ENCODE data around the gene PLSCR3. TPM values are rescaled to one million over a fixed set of nuclear protein-coding genes. Genes with fewer than 3 reads are reported as not detected.
A peak's percentile ranks its signal among the peaks of the same experiment; 100 is the strongest.

PLSCR3 gene
- total RNA-seq, 2 donors from 2014 or later = 22.4 to 29.0 TPM

DNA sequence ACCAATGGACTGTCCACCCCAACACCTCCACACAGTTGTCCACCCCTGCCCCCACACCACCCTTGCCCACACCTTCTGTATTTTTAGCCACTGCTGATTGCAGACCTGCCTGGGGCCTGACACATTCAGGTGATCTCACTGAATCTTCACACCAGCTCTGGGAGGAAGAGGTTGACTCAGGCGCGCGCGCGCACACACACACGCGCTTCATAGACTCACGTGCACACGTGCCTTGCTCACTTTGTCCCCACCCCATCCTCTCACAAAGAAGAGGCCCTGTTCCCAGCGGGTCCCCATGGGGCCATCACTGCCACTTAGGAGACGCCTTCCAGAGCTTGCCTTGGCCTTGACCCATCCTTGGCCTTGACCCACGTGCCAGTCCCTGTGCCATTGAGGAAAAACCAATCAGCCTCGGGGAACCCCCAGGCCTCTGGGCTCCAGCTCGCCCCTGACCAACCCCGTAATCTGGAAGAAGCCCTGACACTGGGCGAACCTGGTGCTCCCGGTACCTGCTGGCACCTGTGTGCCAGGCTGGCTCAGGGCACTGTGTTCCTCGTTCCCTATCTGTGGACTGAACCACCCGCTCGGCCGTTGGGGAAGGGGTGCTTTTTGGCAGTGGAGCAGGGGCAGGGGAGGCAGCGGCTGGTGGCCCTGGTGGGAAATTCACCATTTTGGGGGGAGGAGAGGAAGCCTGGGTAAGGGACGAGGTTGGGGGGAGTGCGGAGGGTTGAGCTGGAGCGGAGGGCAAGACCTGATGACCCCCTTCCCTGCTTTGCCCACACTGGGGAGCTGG is 16.5 kb upstream of the PLSCR3 start:
- ATAC-seq = no peak
- no peak for DNase-seq
- intact Hi-C loops (cut with DNase I) = no loop called here

DNA sequence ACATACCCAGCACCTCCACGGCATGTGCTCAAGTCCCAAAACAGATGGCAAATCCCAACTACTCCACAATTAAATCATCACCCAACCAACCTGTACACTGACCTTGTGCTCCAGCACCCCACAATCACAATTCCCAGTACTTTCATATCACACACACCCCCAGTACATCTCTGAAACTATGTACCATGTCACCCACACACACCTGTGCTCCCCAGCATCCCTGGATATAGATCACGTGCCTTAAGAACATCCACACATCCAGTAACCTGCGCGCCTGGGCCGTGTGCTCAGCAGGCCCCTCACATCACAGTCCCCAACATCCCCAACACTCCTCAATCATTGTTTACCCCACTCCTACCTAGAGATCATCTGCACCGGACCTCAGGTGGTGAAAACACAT is 15.4 kb upstream of the PLSCR3 start:
- intact Hi-C loops (cut with DNase I) = no loop called here

DNA sequence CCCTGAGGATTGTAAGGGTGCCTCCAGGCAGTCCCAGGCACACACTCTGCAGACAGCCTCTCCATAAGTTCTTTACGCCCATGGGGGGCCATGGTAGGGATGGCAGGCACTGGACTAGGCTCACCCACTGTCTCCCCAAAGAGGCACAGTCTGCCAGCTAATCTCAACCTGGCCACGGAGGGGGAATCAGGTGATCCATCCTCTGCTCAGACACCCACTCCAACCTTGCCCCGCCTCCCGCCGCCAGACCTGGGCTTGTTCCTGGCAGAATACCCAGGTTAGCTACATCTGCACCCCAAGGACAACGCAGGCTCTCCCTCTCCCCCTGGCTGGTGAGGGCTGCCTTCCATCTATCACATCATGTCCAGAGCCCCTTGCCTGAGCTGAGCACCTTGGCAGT is 14.5 kb upstream of the PLSCR3 start:
- intact Hi-C loops (cut with DNase I) = no loop called here
- DNase-seq (no peak), ATAC-seq (no peak)

More for the DNA sequence above, 15.4 kb upstream of the PLSCR3 start:
- DNase-seq = no peak
- no peak for ATAC-seq

DNA sequence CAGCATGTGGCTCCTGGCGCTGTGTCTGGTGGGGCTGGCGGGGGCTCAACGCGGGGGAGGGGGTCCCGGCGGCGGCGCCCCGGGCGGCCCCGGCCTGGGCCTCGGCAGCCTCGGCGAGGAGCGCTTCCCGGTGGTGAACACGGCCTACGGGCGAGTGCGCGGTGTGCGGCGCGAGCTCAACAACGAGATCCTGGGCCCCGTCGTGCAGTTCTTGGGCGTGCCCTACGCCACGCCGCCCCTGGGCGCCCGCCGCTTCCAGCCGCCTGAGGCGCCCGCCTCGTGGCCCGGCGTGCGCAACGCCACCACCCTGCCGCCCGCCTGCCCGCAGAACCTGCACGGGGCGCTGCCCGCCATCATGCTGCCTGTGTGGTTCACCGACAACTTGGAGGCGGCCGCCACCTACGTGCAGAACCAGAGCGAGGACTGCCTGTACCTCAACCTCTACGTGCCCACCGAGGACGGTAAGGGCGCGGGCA is 14.0 kb upstream of the PLSCR3 start:
- ATAC-seq (no peak), DNase-seq (no peak)
- intact Hi-C loops (cut with DNase I) = no loop called here

DNA sequence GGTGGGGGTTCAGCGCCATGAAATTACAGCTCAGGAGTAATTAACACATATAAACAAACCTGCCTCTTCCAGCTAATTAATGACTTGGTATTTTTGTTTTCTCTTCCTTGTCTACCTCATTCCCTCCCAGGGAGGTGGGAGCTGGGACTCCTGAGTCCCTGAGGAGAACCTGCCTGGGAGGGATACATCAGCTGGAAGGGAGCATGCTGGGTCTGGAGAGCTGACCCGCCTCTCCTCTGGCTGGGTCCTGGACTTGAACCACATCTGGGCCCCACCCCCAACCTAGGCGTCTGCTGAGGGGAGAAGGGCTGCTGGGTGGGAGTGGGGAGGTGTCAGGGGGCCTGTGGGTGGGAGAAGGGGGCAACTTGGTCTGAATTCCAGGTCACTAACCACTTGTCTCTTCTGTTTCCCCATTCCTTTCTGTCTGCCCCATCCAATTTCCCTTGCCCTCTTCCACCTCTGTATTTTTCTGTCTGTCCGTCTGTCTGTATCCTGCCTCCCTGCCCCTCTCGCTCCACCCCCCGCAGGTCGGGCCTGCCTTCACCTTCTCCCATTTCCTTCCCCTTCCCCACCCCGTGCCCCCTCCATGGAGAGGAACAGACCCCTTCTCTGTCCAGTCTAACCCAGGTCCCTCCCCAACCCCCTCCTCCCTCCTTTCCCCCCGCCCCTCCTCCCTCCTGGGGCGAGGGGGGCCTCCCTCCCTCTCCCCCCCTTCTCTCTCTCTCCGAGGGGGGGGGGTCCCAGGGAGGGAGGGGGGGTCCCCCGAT is 13.3 kb upstream of the PLSCR3 start, which contains the start of gene NLGN2:
Gene NLGN2 (plus strand): TSS at position 361 of the 767 bp plus-strand sequence. CDS start 411 bp downstream, outside the sequence.
- intact Hi-C loops (cut with DNase I) = no loop called here
- DNase-seq (no peak), ATAC-seq (no peak)

DNA sequence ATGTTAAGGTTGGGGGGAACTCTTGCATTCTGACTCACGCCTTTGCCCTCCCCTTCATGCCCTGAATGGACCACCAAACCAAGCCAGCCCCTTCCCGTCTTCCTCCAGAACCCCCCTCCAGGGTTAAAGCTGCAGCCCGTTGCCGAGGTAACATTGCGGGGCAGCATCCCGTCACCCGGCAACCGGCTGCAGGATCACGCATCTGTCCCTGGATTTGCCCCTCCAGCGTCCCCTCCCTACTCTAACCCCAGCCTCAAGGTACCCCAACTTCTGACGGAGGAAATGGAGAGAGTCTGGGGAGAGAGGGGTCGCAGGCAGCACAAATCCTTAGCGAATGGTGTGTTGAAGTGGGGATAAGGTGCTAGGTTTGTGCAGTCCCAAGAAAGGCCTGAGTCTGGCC is 12.8 kb upstream of the PLSCR3 start:
- ATAC-seq (no peak), DNase-seq (no peak)
- intact Hi-C loops (cut with DNase I) = no loop called here

DNA sequence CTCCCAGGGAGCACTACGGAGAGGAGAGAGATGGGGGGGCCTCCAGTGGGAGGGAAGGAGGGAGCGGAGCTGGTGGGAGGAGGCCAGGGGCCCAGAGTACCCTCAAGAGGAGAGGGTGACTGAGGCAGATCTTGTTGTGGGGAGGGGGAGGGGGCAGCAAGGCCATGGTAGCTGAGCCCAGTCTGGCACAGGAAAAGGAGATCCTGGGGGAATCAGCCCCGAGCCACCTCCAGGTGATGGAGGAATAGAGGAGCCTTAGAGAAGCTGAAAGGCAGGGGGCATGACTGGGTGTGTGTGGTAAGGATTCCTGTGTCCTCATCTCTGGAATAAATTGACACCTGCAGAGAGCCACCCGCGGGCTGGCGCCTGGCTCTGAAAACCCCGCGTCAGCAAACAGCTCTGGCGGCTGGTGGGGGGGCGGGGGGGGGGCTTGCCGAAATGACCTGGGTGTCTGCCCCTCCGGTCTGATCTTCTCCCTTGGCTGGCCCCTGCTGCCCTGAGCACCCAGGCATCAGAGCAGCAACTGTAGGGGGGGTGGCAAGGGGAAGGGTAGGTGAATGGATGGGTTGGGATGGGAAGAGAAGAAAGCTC is 12.0 kb upstream of the PLSCR3 start:
- DNase-seq (no peak), ATAC-seq (no peak)
- intact Hi-C loops (cut with DNase I) = no loop called here

DNA sequence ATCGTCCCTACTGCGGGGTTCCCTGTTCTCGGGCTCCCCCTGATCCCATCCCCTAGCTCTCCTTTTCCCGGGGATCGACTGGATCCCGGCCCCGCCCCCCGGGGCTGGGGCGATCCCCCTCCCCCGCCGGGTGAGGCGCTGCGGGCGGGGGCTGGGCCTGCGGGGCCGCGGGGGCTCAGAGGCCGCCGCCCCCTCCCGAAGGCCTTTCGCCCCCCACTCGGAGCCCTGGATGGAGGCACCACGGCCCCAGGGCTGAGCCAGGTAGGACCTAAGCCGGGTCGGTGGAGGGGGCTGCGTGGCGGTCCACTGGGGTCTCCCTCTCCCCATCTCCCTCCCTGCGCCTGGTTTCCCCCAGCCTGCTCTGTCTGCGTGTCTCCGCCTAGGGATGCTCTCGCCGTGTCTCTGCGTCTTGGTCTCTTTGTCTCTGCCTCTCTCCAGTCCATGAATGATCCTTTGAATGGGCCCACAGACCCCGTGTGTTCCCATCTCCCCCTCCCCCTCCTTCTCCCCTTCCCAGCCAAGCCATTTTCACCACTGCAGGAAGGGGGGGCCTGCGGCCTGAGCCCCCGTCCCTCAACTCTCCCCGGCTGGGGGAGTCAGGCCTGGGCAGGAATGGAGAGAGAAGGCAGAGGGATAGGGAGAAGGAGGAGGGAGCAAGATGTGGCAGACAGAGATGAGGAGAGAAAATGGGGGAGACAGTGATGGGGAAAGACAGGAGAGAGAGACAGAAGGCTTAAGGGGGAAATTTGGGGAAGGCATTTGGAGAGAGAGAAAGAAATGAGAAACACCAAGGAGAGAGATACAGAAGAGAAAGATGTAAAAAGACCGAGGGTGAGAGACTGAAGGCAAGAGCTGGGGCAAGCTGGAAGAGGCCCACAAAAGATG is 11.3 kb upstream of the PLSCR3 start:
- DNase-seq (no peak), ATAC-seq (no peak)
- intact Hi-C loops (cut with DNase I) = loop anchor here in 1 of 2 donors (2.0 kb wide), 1 partner anchor 29 kb away; the partner anchor contains the start of gene TMEM102

DNA sequence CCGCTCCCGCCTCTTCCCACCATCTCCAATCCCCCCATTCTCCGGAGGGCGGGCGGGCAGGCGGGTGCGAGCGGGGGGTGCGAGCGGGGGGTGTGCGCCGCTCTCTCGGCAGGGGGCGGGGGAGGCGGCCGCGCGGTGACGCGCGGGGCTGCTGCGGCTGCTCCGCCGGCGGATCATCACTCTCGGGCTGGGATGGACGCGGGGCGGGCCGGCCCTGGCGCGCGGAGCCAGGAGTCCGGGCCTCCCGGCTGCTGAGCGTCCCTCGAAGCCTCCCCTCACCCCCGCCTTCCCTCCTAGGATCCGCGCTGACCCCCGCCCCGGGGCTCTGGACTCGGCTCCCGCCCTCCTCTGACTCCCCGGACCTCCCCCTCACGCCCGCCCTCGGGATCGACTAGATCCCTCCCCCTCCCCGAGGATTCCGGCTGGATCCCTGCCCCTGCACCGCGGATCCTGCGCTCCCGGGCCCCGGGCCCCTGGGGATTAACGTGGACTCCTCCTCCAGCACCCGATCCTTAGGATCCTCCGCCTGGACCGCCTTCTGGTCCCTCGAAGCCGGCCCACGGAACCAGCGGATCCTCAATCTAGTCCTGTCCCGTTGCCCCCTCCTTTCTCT is 10.5 kb upstream of the PLSCR3 start:
- ATAC-seq (peak; percentile 52 to 65), DNase-seq (peak; percentile 73)
- intact Hi-C loops (cut with DNase I) = loop anchor here in 1 of 2 donors (2.0 kb wide), 1 partner anchor 30 kb away; the partner anchor contains the start of gene TMEM102

DNA sequence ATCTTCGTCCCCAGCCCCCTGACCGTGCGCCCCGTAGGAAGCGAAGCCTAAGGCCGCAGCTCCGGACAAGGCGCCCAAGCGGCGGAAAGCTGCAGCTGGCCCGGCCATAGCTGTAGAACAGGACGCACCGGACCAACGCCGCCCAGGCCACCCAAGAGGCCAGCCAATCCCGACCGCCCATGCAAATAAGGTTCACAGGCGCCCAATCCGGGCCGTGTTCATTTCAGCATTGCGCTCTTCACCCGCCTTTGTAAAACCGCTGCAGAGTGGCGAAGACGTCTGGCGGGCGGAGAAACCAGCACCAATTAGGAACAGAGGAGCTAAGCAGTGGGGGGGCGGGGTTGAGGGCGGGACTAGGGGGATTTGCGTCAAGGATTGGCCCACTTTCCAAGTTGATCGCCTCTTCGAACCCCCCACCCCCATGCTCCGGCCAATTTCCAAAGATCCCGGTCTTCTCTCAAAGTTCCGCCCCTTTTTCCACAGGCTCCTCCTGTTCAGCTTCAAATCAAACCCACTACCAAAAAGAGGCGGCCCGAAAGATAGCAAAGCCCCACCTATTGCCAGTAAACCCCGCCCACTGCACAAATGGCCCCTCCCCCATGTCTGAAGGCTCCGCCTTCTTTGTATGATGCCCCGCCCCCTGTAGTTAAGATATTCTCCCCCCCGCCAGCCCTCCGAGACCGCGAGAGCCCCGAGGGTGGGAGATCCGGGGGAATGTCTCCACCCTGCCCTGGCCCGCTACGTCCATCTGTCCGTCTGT is 9.8 kb upstream of the PLSCR3 start, which contains the start of gene TMEM256:
Gene TMEM256 (minus strand): TSS at position 121 of the 760 bp plus-strand sequence. CDS start 13 bp downstream, at position 108.
- DNase-seq (peak; percentile 99), ATAC-seq (peak; percentile 91 to 94)
- intact Hi-C loops (cut with DNase I) = loop anchor here in 1 of 2 donors (2.0 kb wide), 1 partner anchor 31 kb away; the partner anchor contains the start of gene TMEM102

DNA sequence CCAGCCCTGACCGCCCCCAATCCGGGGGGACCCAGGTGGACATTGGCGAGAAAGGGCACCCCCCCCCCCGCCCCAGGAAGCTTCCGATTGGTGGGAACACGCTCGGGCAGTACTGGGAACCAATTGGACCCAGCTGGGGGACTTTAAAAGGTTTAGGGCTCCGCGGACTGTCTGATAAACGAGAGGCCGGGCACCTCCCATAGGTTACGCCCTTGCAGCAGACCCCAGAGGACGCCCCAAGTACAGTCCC is 9.3 kb upstream of the PLSCR3 start:
- DNase-seq (no peak), ATAC-seq (peak; percentile 51 to 54)
- intact Hi-C loops (cut with DNase I) = no loop called here

DNA sequence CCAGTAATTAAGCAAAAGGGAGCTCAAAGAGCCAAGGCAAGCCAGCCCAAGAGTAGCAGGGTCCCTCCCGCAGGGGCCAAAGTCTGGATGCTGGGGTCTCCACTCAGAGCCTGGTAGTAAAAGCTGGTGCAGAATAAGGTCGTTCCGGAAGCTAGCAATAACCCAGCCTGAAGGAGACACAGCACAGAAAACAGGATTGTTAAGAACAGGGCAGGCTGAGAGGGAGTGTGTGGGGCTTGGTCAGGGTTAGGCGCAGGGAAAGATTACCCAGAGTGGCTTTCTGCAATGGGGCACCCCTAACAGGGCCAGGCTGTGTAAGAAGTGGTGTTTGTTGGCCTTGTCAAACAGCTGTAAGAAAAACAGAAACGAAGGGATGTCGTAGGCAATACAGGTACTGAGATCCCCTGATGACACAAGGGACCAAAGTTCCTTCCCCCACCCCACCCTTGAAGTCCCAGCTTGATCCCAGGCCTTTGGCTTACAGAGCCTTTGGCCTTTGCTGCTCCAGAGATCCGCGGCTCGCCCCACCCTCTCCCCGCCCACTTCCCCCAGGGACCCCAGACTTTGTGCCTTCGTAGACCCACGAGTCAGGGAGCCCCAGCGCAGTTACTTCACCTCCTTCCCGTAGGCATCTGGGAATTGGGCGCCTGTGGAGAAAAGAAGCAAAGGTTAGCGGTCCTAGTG is 8.9 kb upstream of the PLSCR3 start:
- ATAC-seq (peak; percentile 4 to 13), DNase-seq (peak; percentile 73)
- intact Hi-C loops (cut with DNase I) = no loop called here

DNA sequence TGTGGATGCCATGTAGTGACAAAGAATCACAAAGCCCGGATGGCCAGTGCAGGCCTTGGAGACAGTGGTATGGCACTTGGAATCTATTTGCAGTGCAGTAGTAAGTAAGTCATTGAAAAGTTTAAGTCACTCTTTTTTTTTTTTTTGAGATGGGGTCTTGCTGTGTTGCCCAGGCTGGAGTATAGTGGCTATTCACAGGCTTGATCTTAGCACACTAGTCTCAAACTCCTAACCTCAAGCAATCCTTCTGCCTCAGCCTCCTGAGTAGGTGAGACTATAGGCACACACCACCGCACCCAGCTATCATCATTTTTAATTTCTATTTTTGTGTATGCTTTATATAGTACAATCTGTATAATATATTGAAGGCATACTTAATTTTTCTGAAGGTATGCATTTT is 4.3 kb upstream of the PLSCR3 start:
- intact Hi-C loops (cut with DNase I) = no loop called here
- no peak for ATAC-seq
- no peak for DNase-seq

DNA sequence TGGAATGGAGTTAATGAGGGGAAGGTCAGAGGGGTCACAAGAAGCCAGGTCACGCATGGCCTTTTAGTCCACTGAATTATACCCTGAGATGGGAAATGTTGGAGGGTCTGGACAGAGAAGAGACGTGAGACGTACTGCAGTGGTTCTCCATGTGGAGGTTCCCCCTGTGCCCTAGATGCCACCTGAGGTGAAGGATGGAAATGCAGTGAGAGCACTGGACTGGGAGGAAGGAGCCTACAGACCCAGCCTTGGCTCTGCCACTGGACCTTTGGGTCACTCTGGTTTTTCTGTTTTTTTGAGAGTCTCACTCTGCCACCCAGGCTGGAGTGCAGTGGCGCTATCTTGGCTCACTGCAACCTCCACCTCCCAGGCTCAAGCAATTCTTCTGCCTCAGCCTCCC is 1.8 kb upstream of the PLSCR3 start:
- intact Hi-C loops (cut with DNase I) = no loop called here
- ATAC-seq (no peak), DNase-seq (no peak)

DNA sequence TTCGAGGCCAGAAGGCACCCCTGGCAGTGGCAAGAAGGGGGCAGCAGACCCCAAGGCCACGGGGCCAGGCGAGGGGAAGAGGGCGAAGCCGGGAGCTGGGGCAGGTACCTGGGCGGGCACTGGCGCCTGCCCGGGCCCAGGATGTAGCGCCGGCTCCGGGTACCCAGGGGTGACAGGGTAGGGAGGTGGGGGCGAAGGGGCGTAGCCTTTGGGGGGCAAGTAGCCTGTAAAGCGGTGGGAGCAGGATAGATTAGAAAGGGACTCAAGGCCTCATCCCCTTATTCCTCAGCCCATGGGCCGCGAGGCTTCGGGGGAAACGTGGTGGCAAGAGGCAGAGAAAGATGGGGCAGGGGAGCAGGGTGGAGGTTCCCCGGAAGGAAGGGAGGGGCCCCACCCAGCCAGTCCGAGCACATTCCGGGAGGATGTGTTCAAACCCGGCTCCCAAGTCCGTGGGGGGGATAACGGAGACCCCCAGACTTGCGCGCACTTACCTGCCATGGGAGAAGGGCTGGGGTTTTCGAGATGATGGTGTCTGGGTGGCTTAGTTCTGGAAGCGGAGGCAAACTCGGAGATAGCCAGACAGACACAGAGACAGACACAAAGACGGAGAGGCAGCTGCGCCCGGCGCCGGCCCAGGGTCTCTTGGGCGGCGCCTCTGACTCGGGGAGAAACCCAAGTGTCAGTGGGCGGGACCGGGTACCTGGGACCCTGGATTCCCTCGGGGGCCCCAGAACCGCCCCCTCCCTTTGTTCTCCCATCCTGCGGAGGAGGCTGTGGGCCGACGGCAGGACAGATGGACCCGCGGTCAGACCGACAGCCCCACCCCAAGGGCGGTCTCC is 493 bp downstream of the PLSCR3 start:
- intact Hi-C loops (cut with DNase I) = loop anchor here in 1 of 2 donors (5.0 kb wide), 1 partner anchor 37 kb away; the partner anchor contains the start of gene TMEM95
- DNase-seq (no peak), ATAC-seq (peak; percentile 19 to 35)

Measured in left cardiac atrium (tissue), 4 donors.